Mesenteric fat pad (tissue), 1 donor: ENCODE results near the gene LHFPL2. TPM values are rescaled to one million over a fixed set of nuclear protein-coding genes. Genes with fewer than 3 reads are reported as not detected.
"Not testable (repeated sequence)": the region's sequence is repeated elsewhere in the genome, so short reads cannot be mapped to it uniquely, and the experiment has no call there.

Experiments used
- DNase-seq: peaks from one replicate; pipeline ENCODE4 v3.0.0-alpha.2; 2020; ENCODE audit warnings: low spot score
- total RNA-seq: library from RNA; stranded (reverse); fragmentation: NEBNext Ultra II Directional; extraction: Animal tissue kit (Norgen Biotek cat#: 25700); gene quantifications from one replicate; pipeline ENCODE4 v1.2.1, GENCODE V29; 2021
- donor health status: DM: yes; HTN: yes; CAD: no.

Gene LHFPL2
- total RNA-seq, 1 donor from 2014 or later = 76.0 TPM

DNA sequence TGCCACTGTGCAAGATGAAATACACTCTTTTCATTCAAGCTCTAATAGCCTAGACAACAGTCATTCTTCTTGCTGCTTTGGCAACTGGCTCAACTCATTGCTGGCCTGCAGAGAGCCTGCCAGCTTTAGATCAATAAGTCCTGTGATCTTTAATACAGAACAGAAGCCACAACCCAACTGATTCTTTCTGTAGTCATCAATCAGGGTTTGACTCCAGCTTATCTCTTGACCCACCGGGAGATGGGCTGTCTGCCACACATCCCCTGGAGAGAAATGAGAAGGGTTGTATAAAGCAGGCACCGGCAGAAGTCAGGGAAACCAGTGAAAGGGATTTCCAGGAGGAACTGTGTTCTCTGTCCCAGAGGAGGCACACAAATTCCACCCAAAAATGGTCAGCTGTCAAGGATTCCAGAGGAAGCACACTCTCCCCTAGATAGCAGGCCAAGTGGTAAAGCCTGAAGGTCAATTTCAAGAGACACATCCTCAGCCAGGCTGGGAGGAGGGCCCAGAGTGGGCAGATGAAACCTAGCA lies 24.5 kb downstream of the LHFPL2 start:
- no peak for DNase-seq

GRCh38 chr5:78622302-78622971 lies 26.1 kb downstream of the LHFPL2 start:
- no peak for DNase-seq

DNA sequence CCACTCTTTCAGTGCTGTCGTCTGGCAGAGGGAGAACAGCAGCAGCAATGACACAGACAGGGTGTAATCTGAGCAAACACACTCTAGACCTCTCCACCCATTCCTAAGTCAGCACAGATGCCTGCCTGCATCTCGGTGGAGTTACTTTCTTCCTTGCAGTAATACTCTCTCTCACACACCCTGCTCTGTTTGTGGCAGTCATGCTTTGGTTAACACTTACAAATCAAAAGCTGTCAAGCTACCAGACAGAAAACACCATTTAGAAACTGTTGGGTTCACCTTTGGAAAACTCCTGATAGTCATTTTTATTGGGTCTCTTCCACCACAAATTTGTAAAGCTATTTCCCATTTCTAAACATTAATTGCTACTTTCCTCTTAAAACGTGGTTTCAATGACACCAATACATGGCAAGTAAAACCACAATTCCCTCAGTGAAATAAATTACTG lies 27.3 kb downstream of the LHFPL2 start:
- DNase-seq = no peak

GRCh38 chr5:78620119-78620518 lies 28.5 kb downstream of the LHFPL2 start:
- DNase-seq = not testable (repeated sequence)

DNA sequence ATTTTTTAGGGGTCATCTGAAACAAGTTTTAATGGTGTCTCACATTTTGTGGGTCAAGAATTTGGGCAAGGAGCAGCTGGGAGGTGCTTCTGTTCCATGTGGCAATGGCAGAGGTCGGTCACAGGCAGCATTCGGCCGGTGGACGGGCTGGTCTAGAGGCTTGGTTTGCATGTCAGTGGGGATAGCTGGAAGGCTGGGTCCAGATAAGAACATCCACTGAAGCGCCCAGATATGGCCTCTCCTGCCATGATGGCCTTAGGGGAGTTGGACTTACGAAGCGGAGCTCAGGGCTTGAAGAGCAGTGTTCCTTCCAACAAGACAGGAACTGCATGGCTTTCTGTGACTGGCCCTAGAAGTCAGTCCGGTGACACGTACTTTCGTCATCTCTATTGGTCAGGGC lies 30.3 kb downstream of the LHFPL2 start:
- DNase-seq = no peak

GRCh38 chr5:78615697-78616096 lies 32.9 kb downstream of the LHFPL2 start:
- no peak for DNase-seq

- DNase-seq = no peak
Measured at GRCh38 chr5:78614816-78615215, 33.8 kb downstream of the LHFPL2 start.

- no peak for DNase-seq
Measured at GRCh38 chr5:78613756-78614155, 34.8 kb downstream of the LHFPL2 start.

- no peak for DNase-seq
Measured at GRCh38 chr5:78613151-78613533, 35.4 kb downstream of the LHFPL2 start.

DNA sequence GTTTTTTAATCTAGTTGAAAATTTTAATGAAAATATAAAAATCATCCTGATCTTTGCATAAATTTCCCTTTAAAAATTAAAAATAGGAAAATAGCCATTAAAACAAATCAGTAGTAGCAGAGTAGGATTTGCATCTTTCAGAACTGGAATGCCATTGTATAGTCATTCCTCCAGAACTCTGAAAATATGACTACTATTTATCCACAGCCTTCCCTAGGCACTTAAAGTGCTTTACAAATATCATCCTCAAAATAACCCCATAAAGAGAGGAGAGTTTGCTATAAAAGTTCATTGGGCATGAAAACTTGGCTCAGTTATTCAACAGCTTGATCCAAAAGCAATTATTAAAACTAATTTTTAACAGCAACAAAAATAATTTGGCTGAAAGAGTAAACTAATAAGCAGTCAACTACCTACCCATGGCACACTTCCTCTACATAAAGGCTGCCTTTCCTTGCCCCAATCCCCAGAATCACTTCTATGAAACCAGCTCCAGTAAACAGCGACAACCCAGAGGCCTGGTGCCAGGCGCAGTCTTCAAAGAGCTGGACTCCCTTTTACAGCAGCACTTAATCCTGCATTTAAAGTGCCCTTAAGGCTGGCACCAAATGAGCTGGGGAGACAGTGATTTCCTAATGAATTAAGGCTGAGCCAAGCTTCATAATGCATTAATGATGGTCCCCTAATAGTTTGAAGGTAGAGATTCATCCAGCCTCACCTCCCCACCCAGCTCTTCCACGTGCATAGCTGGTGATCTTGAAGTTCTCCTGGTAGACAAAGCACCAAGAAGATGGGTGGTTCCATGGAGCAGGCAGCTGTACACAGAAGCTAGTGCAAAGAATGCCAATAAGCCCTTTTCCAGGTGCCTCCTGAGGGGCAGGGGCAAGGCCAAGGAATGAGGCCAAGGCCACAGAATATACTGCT lies 36.1 kb downstream of the LHFPL2 start:
- no peak for DNase-seq

DNA sequence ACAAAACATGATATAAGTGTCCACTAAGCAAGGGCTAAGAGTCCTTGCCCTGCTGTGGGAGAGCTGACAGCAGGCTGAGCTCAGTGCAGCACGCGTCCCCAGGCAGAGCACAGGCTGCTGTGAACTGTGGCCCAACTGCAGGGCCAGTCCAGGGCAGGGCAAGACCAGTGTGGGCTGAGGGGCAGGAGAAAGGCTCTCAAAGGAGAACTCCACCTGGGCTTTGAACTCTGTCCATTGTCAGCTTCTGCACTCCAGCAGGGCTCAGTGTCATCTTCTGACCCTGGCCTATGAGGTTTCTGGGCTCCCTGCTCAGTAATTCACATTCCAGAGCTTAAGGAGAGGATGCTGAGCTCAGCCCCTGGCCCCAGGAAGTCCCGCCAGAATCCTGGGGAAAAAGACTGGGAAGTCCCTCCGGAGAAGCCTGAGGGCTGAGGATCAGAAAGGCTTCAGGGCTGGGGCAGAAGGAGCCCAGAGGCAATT lies 37.4 kb downstream of the LHFPL2 start:
- DNase-seq = no peak

GRCh38 chr5:78610636-78611035 lies 37.9 kb downstream of the LHFPL2 start:
- no peak for DNase-seq

DNA sequence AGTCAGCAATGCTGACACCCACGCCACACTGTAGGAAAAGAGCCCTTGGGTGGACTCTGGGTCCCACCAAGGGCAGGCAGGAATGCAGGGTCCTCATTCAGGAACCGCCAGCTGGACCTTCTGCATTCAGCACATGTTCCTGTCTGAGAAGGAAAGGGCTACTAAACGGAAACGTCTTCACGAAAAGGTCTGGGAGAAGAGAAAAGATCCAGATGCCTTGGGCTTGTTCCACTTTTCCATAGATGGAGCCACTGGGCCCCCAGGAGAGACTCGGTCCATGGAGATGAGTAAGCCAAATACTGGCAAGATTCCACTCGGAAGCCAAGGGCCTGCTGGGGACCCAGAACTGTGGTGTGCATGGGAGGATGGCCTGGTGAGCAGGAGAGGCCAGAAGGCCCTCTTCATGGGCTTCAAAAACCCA lies 38.4 kb downstream of the LHFPL2 start:
- no peak for DNase-seq

GRCh38 chr5:78607864-78608263 lies 40.7 kb downstream of the LHFPL2 start:
- DNase-seq = no peak

GRCh38 chr5:78606241-78606640 lies 42.3 kb downstream of the LHFPL2 start:
- no peak for DNase-seq

- no peak for DNase-seq
Measured at GRCh38 chr5:78605611-78606010, 43.0 kb downstream of the LHFPL2 start.

DNA sequence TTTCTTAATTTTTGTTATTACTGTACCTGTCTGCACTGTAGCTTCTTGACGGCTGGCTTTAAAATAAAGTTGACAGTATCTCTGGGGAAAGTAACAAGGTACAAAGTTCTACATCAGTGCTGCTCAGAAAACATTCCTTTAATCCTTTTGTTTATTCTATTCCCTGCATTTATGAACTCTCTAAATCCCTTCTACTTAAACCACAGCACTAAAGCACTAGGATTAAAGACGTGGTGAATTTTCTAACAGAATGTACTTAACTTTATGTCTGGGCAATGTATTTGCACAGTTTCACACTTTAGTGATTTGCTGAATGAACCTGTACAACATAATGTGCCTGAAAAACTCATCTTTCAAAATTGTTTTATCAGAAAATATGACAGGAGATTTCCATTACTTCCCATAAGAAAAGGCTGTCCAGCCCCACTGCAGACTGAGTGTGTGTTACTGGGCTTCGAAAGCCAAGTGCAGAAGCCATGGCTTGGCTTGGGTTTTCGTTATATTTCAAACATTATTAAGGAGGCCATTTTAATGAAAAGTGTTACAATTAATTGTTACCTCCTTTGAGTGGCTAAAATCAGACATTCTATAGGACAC lies 43.8 kb downstream of the LHFPL2 start:
- no peak for DNase-seq

GRCh38 chr5:78603636-78604175 lies 44.9 kb downstream of the LHFPL2 start:
- no peak for DNase-seq

DNA sequence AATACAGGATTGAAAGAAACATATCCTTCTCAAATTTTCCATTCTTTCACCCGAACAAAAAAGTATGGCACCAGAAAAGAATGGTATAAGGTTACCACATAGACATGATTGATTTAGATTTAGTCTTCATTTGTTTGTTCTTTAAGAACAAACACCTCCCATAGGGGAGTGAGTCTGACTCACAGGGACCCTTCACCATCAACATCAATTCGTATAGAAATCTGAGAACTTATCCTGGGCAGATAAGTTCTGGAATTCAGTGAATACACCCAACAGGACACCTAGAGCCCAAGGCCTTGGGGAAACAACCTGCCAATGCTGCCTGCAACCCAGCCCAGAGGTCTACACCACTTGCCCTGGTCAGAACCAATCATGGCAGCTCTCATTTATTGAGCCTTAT lies 46.2 kb downstream of the LHFPL2 start:
- no peak for DNase-seq

GRCh38 chr5:78601559-78602314 lies 46.8 kb downstream of the LHFPL2 start:
- no peak for DNase-seq
